Measurements from ENCODE around the gene RASSF6.
"Not testable (repeated sequence)": the region's sequence is repeated elsewhere in the genome, so short reads cannot be mapped to it uniquely, and the experiment has no call there.

The RASSF6 gene

DNA sequence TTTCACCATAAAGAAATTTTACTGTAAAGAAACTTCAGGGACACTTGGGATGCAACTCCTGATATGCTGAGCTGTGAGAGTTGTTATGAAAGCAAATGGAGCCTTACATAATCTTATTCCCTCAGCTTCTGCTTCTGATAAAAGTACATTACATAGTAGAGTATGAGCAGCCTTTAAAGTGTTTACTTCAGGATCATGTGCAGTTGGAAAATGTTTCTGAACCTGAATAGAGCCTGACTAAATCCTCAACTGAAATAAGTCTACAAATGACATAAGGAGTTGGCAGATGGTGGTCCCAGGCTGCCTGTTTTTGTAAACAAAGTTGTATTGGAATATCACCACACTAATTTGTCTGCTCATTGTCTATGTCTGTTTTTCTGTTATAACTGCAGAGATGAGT lies 19.3 kb downstream of the RASSF6 start:
- ChIA-PET POLR2A (no interaction called here), CTCF (no interaction called here)
- TF ChIP-seq ARNT (IDR thresholded peaks at IDR 0.05) (no peak), FOXK2 (IDR thresholded peaks at IDR 0.05) (no peak), CTBP1 (IDR thresholded peaks at IDR 0.05; ENCODE audit: borderline replicate concordance) (no peak), SP1 (IDR thresholded peaks at IDR 0.05) (no peak), NFRKB (IDR thresholded peaks at IDR 0.05) (no peak), SUZ12 (IDR thresholded peaks at IDR 0.05) (no peak), L3MBTL2 (conservative IDR thresholded peaks at IDR 0.05) (no peak), HDGF (IDR thresholded peaks at IDR 0.05; ENCODE audit: borderline replicate concordance) (no peak), BHLHE40 (IDR thresholded peaks at IDR 0.05; ENCODE audit: borderline replicate concordance) (no peak)
- TF ChIP-seq, protein P1, sequence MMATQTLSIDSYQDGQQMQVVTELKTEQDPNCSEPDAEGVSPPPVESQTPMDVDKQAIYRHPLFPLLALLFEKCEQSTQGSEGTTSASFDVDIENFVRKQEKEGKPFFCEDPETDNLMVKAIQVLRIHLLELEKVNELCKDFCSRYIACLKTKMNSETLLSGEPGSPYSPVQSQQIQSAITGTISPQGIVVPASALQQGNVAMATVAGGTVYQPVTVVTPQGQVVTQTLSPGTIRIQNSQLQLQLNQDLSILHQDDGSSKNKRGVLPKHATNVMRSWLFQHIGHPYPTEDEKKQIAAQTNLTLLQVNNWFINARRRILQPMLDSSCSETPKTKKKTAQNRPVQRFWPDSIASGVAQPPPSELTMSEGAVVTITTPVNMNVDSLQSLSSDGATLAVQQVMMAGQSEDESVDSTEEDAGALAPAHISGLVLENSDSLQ (IDR thresholded peaks at IDR 0.05), result no peak
- DNase-seq (ENCODE audit: extremely low spot score), result no peak

DNA sequence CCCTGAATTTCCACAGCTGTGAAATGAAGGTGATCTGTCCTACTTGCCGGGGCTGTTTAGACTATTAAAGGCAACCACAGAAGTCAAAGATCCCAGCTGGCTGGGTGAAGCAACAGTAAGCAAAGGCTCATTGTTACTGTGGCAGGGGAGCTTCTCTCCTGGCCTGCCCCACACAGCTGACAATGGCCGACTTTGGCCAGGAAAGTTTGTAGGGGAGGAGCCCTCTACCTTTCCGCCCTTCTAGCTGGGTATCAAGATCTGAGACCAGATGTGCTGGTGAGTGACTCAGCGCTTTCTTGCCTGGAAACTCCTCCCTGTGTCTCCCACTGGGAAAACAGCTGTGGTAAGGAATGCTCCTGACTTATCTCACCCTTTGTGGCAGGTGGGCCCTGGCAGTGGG lies 21.1 kb downstream of the RASSF6 start:
- DNase-seq (ENCODE audit: extremely low spot score), result no peak
- CTCF ChIA-PET, result no interaction called here
- no peak for TF ChIP-seq LEF1 (IDR thresholded peaks at IDR 0.05; ENCODE audit: borderline replicate concordance)
- TF ChIP-seq NFRKB (IDR thresholded peaks at IDR 0.05), result no peak
- TF ChIP-seq SP1 (IDR thresholded peaks at IDR 0.05), result no peak
- TF ChIP-seq ARNT (IDR thresholded peaks at IDR 0.05), result no peak
- POLR2A ChIA-PET, result no interaction called here

DNA sequence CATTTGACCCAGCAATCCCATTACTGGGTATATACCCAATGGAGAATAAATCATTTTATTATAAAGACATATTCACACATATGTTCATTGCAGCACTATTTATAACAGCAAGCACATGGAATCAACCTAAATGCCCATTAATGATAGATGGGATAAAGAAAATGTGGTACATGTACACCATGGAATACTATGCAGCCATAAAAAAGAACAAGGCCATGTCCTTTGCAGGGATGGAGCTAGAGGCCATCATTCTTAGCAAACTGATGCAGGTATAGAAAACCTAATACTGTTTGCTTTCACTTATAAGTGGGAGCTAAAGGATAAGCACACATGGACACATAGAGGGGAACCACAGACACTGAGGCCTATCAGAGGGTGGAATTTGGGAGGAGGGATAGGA lies 22.6 kb downstream of the RASSF6 start:
- POLR2A ChIA-PET, result no interaction called here
- CTCF ChIA-PET, result no interaction called here
- DNase-seq (ENCODE audit: extremely low spot score), result no peak
- no peak for TF ChIP-seq NFRKB (IDR thresholded peaks at IDR 0.05)
- TF ChIP-seq CTBP1 (IDR thresholded peaks at IDR 0.05; ENCODE audit: borderline replicate concordance), result no peak
- TF ChIP-seq SUZ12 (IDR thresholded peaks at IDR 0.05), result no peak
- TF ChIP-seq SP1 (IDR thresholded peaks at IDR 0.05), result no peak
- no peak for TF ChIP-seq FOXM1 (IDR thresholded peaks at IDR 0.05; ENCODE audit: borderline replicate concordance)
- no peak for TF ChIP-seq TARDBP (IDR thresholded peaks at IDR 0.05)
- TF ChIP-seq L3MBTL2 (conservative IDR thresholded peaks at IDR 0.05), result no peak
- TF ChIP-seq ELF4 (IDR thresholded peaks at IDR 0.05), result no peak
- no peak for TF ChIP-seq ZNF384 (IDR thresholded peaks at IDR 0.05)
- TF ChIP-seq LEF1 (IDR thresholded peaks at IDR 0.05; ENCODE audit: borderline replicate concordance), result no peak

GRCh38 chr4:73597183-73597582 lies 23.1 kb downstream of the RASSF6 start:
- POLR2A ChIA-PET; CTCF ChIA-PET; DNase-seq (ENCODE audit: extremely low spot score): not testable (repeated sequence)

- ChIA-PET CTCF (no interaction called here), POLR2A (no interaction called here)
- TF ChIP-seq ZNF384 (IDR thresholded peaks at IDR 0.05), result no peak
- no peak for TF ChIP-seq FOXA1 (IDR thresholded peaks at IDR 0.05)
- TF ChIP-seq SUZ12 (IDR thresholded peaks at IDR 0.05), result no peak
These were observed 24.2 kb downstream of the RASSF6 start for GRCh38 chr4:73596001-73596400.

GRCh38 chr4:73593631-73594241 lies 26.5 kb downstream of the RASSF6 start:
- TF ChIP-seq, protein P1 (IDR thresholded peaks at IDR 0.05), result 0 out of 2 replicates have a peak, but pooled peaks have one; percentile 6
- no peak for TF ChIP-seq BHLHE40 (IDR thresholded peaks at IDR 0.05; ENCODE audit: borderline replicate concordance)

More at GRCh38 chr4:73596001-73596400, 24.2 kb downstream of the RASSF6 start:
- DNase-seq (ENCODE audit: extremely low spot score), result no peak

GRCh38 chr4:73589887-73590801 lies 30.1 kb downstream of the RASSF6 start:
- CTCF ChIA-PET, result interaction anchor here (1.0 to 1.7 kb wide), 3 partner anchors 16 to 144 kb away, joined by 3 to 5 read pairs (median 5); no protein-coding TSS in a partner anchor
- TF ChIP-seq FOXA1 (IDR thresholded peaks at IDR 0.05) (no peak), SP1 (IDR thresholded peaks at IDR 0.05) (no peak), ZNF384 (IDR thresholded peaks at IDR 0.05) (no peak), HDGF (IDR thresholded peaks at IDR 0.05; ENCODE audit: borderline replicate concordance) (no peak), L3MBTL2 (conservative IDR thresholded peaks at IDR 0.05) (no peak), ARNT (IDR thresholded peaks at IDR 0.05) (no peak)
- TF ChIP-seq, protein P1 (IDR thresholded peaks at IDR 0.05), result no peak
- no peak for DNase-seq (ENCODE audit: extremely low spot score)
- POLR2A ChIA-PET, result no interaction called here

More at GRCh38 chr4:73593631-73594241, 26.5 kb downstream of the RASSF6 start:
- no peak for DNase-seq (ENCODE audit: extremely low spot score)
- CTCF ChIA-PET, result interaction anchor here (0.9 kb wide), 2 partner anchors 20 to 60 kb away, joined by 3 to 5 read pairs; no protein-coding TSS in a partner anchor
- POLR2A ChIA-PET, result no interaction called here
